K562 (cell line): ENCODE data around the gene KCNF1. TPM values are rescaled to one million over a fixed set of nuclear protein-coding genes. Genes with fewer than 3 reads are reported as not detected.

Experiments
- KLF6 ChIP-seq: fragments of 250-450 bp; sonication (Bioruptor Pico); IDR thresholded peaks from 2 replicates; pipeline ENCODE4 v1.4.0; 2020; ENCODE audit warnings: mild to moderate bottlenecking, moderate library complexity, borderline replicate concordance
- polyA plus RNA-seq, 8 experiments: library from polyadenylated mRNA; depleted of rRNA in 4 of 8; stranded (reverse) in 5 of 8; unstranded in 3 of 8; fragments of >200 nt; fragmentation: Nextera tagmentation in 2 of 8; fragmentation: Illumina TruSeq in 1 of 8; extraction: Ambion mirVana in 2 of 8; extraction: Trizol in 1 of 8; gene quantifications; 2 replicates each; pipeline versions ENCODE4 v1.2.1 to v1.2.3, GENCODE V29; 2011 to 2014; ENCODE audit warnings: inconsistent platforms in 1 of 8, missing spikeins in 1 of 8
- total RNA-seq, 7 experiments: library from RNA; depleted of rRNA in 6 of 7; stranded (reverse); fragments of >200 nt in 6 of 7; fragmentation: Illumina TruSeq in 2 of 7; extraction: Trizol in 2 of 7; gene quantifications; 2 replicates each; pipeline versions ENCODE4 v1.2.1 to v1.2.3, GENCODE V29; 2011 to 2021; ENCODE audit warnings: low replicate concordance in 1 of 7
- TF ChIP-seq, protein P1 (sequence below): fragments of 200-600 bp; sonication (generic); IDR thresholded peaks from one replicate; pipeline ENCODE4 v1.6.1; 2012; ENCODE audit warnings: mild to moderate bottlenecking, low read depth, low read length, inconsistent platforms
- TF ChIP-seq, protein P2 (sequence below): fragments of 250-450 bp; sonication (Bioruptor Pico); IDR thresholded peaks from 2 replicates; pipeline ENCODE4 v1.4.0; 2020; ENCODE audit warnings: mild to moderate bottlenecking
- TF ChIP-seq, protein P3 (sequence below): fragments of 200-400 bp; formaldehyde crosslinking; IDR thresholded peaks from 2 replicates; pipeline ENCODE4 v1.6.1; 2017; ENCODE audit warnings: mild to moderate bottlenecking, low read depth, low read length, moderate library complexity

Gene KCNF1
- total and polyA plus RNA-seq, 9 of the 15 experiments (the other 6 are each of a cell fraction or from before 2014, with no cell fraction given), result not detected

DNA sequence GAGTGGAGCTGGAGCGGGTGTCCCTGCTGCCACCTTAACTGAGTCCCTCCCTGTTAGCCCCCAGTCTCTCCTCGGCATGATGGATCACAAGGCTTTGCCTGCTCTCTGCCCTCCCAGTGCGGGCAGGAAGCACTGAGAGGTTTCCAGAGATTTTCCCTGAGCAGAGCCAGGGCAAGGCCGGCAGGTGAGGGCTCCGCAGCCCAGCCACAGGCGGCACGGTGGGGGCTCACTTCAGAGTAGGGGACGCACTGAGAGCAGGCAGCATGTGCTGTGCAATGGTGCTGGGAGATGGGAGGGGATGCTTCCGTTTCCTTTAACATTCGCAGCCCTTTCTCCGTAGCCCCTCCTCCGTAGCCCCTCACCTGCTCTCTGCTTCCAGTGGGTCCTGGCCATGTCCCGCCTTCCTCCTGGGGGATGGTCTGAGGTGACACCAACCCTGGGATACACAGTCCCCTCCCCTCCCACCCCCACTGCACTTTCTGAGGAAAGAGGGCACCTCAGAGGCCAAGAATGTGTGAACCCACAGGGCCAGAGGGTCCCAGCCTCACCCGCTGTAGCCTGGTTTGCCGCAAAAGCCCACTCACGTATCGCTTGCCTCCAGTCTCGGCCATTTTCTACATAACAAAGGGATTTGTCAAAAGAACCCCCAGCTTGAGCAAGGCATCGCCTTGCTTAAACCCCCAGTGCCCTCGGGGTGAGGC is 10.7 kb downstream of the KCNF1 start (continued):
- TF ChIP-seq, protein P1, sequence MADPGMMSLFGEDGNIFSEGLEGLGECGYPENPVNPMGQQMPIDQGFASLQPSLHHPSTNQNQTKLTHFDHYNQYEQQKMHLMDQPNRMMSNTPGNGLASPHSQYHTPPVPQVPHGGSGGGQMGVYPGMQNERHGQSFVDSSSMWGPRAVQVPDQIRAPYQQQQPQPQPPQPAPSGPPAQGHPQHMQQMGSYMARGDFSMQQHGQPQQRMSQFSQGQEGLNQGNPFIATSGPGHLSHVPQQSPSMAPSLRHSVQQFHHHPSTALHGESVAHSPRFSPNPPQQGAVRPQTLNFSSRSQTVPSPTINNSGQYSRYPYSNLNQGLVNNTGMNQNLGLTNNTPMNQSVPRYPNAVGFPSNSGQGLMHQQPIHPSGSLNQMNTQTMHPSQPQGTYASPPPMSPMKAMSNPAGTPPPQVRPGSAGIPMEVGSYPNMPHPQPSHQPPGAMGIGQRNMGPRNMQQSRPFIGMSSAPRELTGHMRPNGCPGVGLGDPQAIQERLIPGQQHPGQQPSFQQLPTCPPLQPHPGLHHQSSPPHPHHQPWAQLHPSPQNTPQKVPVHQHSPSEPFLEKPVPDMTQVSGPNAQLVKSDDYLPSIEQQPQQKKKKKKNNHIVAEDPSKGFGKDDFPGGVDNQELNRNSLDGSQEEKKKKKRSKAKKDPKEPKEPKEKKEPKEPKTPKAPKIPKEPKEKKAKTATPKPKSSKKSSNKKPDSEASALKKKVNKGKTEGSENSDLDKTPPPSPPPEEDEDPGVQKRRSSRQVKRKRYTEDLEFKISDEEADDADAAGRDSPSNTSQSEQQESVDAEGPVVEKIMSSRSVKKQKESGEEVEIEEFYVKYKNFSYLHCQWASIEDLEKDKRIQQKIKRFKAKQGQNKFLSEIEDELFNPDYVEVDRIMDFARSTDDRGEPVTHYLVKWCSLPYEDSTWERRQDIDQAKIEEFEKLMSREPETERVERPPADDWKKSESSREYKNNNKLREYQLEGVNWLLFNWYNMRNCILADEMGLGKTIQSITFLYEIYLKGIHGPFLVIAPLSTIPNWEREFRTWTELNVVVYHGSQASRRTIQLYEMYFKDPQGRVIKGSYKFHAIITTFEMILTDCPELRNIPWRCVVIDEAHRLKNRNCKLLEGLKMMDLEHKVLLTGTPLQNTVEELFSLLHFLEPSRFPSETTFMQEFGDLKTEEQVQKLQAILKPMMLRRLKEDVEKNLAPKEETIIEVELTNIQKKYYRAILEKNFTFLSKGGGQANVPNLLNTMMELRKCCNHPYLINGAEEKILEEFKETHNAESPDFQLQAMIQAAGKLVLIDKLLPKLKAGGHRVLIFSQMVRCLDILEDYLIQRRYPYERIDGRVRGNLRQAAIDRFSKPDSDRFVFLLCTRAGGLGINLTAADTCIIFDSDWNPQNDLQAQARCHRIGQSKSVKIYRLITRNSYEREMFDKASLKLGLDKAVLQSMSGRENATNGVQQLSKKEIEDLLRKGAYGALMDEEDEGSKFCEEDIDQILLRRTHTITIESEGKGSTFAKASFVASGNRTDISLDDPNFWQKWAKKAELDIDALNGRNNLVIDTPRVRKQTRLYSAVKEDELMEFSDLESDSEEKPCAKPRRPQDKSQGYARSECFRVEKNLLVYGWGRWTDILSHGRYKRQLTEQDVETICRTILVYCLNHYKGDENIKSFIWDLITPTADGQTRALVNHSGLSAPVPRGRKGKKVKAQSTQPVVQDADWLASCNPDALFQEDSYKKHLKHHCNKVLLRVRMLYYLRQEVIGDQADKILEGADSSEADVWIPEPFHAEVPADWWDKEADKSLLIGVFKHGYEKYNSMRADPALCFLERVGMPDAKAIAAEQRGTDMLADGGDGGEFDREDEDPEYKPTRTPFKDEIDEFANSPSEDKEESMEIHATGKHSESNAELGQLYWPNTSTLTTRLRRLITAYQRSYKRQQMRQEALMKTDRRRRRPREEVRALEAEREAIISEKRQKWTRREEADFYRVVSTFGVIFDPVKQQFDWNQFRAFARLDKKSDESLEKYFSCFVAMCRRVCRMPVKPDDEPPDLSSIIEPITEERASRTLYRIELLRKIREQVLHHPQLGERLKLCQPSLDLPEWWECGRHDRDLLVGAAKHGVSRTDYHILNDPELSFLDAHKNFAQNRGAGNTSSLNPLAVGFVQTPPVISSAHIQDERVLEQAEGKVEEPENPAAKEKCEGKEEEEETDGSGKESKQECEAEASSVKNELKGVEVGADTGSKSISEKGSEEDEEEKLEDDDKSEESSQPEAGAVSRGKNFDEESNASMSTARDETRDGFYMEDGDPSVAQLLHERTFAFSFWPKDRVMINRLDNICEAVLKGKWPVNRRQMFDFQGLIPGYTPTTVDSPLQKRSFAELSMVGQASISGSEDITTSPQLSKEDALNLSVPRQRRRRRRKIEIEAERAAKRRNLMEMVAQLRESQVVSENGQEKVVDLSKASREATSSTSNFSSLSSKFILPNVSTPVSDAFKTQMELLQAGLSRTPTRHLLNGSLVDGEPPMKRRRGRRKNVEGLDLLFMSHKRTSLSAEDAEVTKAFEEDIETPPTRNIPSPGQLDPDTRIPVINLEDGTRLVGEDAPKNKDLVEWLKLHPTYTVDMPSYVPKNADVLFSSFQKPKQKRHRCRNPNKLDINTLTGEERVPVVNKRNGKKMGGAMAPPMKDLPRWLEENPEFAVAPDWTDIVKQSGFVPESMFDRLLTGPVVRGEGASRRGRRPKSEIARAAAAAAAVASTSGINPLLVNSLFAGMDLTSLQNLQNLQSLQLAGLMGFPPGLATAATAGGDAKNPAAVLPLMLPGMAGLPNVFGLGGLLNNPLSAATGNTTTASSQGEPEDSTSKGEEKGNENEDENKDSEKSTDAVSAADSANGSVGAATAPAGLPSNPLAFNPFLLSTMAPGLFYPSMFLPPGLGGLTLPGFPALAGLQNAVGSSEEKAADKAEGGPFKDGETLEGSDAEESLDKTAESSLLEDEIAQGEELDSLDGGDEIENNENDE, result no peak
- TF ChIP-seq, protein P2, sequence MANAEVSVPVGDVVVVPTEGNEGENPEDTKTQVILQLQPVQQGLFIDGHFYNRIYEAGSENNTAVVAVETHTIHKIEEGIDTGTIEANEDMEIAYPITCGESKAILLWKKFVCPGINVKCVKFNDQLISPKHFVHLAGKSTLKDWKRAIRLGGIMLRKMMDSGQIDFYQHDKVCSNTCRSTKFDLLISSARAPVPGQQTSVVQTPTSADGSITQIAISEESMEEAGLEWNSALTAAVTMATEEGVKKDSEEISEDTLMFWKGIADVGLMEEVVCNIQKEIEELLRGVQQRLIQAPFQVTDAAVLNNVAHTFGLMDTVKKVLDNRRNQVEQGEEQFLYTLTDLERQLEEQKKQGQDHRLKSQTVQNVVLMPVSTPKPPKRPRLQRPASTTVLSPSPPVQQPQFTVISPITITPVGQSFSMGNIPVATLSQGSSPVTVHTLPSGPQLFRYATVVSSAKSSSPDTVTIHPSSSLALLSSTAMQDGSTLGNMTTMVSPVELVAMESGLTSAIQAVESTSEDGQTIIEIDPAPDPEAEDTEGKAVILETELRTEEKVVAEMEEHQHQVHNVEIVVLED (CRISPR knock-in tag), result no peak
- TF ChIP-seq, protein P3, sequence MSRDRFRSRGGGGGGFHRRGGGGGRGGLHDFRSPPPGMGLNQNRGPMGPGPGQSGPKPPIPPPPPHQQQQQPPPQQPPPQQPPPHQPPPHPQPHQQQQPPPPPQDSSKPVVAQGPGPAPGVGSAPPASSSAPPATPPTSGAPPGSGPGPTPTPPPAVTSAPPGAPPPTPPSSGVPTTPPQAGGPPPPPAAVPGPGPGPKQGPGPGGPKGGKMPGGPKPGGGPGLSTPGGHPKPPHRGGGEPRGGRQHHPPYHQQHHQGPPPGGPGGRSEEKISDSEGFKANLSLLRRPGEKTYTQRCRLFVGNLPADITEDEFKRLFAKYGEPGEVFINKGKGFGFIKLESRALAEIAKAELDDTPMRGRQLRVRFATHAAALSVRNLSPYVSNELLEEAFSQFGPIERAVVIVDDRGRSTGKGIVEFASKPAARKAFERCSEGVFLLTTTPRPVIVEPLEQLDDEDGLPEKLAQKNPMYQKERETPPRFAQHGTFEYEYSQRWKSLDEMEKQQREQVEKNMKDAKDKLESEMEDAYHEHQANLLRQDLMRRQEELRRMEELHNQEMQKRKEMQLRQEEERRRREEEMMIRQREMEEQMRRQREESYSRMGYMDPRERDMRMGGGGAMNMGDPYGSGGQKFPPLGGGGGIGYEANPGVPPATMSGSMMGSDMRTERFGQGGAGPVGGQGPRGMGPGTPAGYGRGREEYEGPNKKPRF, result no peak
- TF ChIP-seq KLF6 (CRISPR knock-in tag), result no peak
